A673 (cell line): ENCODE data around the gene ADAMTS12.

Experiments
- CTCF ChIP-seq: fragments of 300-800, 200-600 bp; sonication (generic); conservative IDR thresholded peaks from 2 replicates; pipeline ENCODE4 v1.5.1; 2017; ENCODE audit warnings: low read depth, mild to moderate bottlenecking, antibody characterized with exemption, low read length, moderate library complexity, mixed read lengths
- EZH2 ChIP-seq: fragments of 200-600 bp; sonication (generic); IDR thresholded peaks from 2 replicates; pipeline ENCODE4 v1.6.1; 2017; ENCODE audit warnings: borderline replicate concordance, low read depth, mild to moderate bottlenecking, mixed read lengths, antibody characterized with exemption, low read length; ENCODE audit not compliant: poor library complexity, severe bottlenecking

GRCh38 chr5:33841891-33842290 is 49.9 kb downstream of the ADAMTS12 start:
- no peak for TF ChIP-seq EZH2
- TF ChIP-seq CTCF = no peak
